H9 (cell line): ENCODE data around the gene MED9. TPM values are rescaled to one million over a fixed set of nuclear protein-coding genes. Genes with fewer than 3 reads are reported as not detected.

Source experiments
- DNase-seq: peaks from one replicate; pipeline ENCODE4 v3.0.0-alpha.2; 2017
- H2AFZ ChIP-seq: one replicate; pipeline ENCODE4 v1.6.1; 2013; ENCODE audit warnings: mild to moderate bottlenecking, low read length, control low read depth, moderate library complexity
- H2AK5ac ChIP-seq: 2 replicates; pipeline ENCODE4 v1.6.1; 2013; ENCODE audit warnings: low read length, control low read depth, mixed read lengths; ENCODE audit not compliant: insufficient read length
- H2BK120ac ChIP-seq: one replicate; pipeline ENCODE4 v1.6.1; 2013; ENCODE audit warnings: low read depth, mild to moderate bottlenecking, low read length, control low read depth, inconsistent platforms; ENCODE audit not compliant: poor library complexity, severe bottlenecking
- H2BK12ac ChIP-seq: 2 replicates; pipeline ENCODE4 v1.6.1; 2013; ENCODE audit warnings: low read length, control low read depth, mixed read lengths, low read depth; ENCODE audit not compliant: insufficient read length
- H2BK15ac ChIP-seq: 2 replicates; pipeline ENCODE4 v1.6.1; 2013; ENCODE audit warnings: low read depth, low read length, control low read depth
- H2BK20ac ChIP-seq: one replicate; pipeline ENCODE4 v1.6.1; 2013; ENCODE audit warnings: low read depth, mild to moderate bottlenecking, low read length, control low read depth, inconsistent platforms; ENCODE audit not compliant: poor library complexity, severe bottlenecking
- H2BK5ac ChIP-seq: 2 replicates; pipeline ENCODE4 v1.6.1; 2013; ENCODE audit warnings: low read length, control low read depth, mixed read lengths; ENCODE audit not compliant: insufficient read length
- H3K14ac ChIP-seq: 2 replicates; pipeline ENCODE4 v1.6.1; 2013; ENCODE audit warnings: low read length, control low read depth; ENCODE audit not compliant: insufficient read depth
- H3K18ac ChIP-seq: 2 replicates; pipeline ENCODE4 v1.6.1; 2013; ENCODE audit warnings: low read depth, mild to moderate bottlenecking, mixed read lengths, low read length, control low read depth; ENCODE audit not compliant: insufficient read length
- H3K23ac ChIP-seq: 2 replicates; pipeline ENCODE4 v1.6.1; 2013; ENCODE audit warnings: low read length, control low read depth, mixed read lengths, low read depth; ENCODE audit not compliant: insufficient read length
- H3K23me2 ChIP-seq: 2 replicates; pipeline ENCODE4 v1.6.1; 2013; ENCODE audit warnings: low read depth, mild to moderate bottlenecking, mixed read lengths, low read length, control low read depth; ENCODE audit not compliant: insufficient read length, poor library complexity, severe bottlenecking
- H3K27ac ChIP-seq: 2 replicates; pipeline ENCODE4 v1.5.1; 2013; ENCODE audit warnings: low read length, control low read depth, mixed read lengths, low read depth; ENCODE audit not compliant: insufficient read length
- H3K27me3 ChIP-seq: 2 replicates; pipeline ENCODE4 v1.6.1; 2013; ENCODE audit warnings: low read length, control low read depth, inconsistent platforms; ENCODE audit not compliant: insufficient read depth
- H3K4ac ChIP-seq: 2 replicates; pipeline ENCODE4 v1.6.1; 2013; ENCODE audit warnings: low read depth, mild to moderate bottlenecking, control low read depth, inconsistent platforms, low read length, moderate library complexity
- H3K4me1 ChIP-seq: 2 replicates; pipeline ENCODE4 v1.6.1; 2013; ENCODE audit warnings: low read length, control low read depth, inconsistent platforms; ENCODE audit not compliant: insufficient read depth
- H3K4me2 ChIP-seq: 2 replicates; pipeline ENCODE4 v1.6.1; 2013; ENCODE audit warnings: low read length, control low read depth, mixed read lengths; ENCODE audit not compliant: insufficient read length, insufficient read depth
- H3K56ac ChIP-seq: 2 replicates; pipeline ENCODE4 v1.6.1; 2013; ENCODE audit warnings: low read depth, mild to moderate bottlenecking, mixed read lengths, low read length, control low read depth; ENCODE audit not compliant: insufficient read length
- H3K79me1 ChIP-seq: 2 replicates; pipeline ENCODE4 v1.6.1; 2013; ENCODE audit warnings: low read depth, mild to moderate bottlenecking, moderate library complexity, low read length, control low read depth, inconsistent platforms; ENCODE audit not compliant: insufficient read depth, poor library complexity, severe bottlenecking
- H3K79me2 ChIP-seq: 2 replicates; pipeline ENCODE4 v1.6.1; 2013; ENCODE audit warnings: low read length, control low read depth, inconsistent platforms; ENCODE audit not compliant: insufficient read depth
- H3K9ac ChIP-seq: 2 replicates; pipeline ENCODE4 v1.6.1; 2013; ENCODE audit warnings: low read length, control low read depth, mixed read lengths; ENCODE audit not compliant: insufficient read length; ENCODE audit errors: extremely low read depth
- H3K9me3 ChIP-seq: one replicate; pipeline ENCODE4 v1.6.1; 2013; ENCODE audit warnings: low read depth, low read length, inconsistent platforms; ENCODE audit not compliant: control insufficient read depth
- H3T11ph ChIP-seq: one replicate; pipeline ENCODE4 v1.6.1; 2013; ENCODE audit warnings: mild to moderate bottlenecking, low read length, control low read depth, inconsistent platforms
- H4K20me1 ChIP-seq: one replicate; pipeline ENCODE4 v1.6.1; 2013; ENCODE audit not compliant: control insufficient read depth, insufficient read length, insufficient read depth
- H4K5ac ChIP-seq: 2 replicates; pipeline ENCODE4 v1.6.1; 2013; ENCODE audit warnings: low read depth, mild to moderate bottlenecking, mixed read lengths, low read length, control low read depth; ENCODE audit not compliant: insufficient read length
- H4K8ac ChIP-seq: replicated peaks from 2 replicates; pipeline ENCODE4 v1.6.1; 2013; ENCODE audit warnings: low read length, control low read depth, mixed read lengths, low read depth; ENCODE audit not compliant: insufficient read length
- H4K91ac ChIP-seq: 2 replicates; pipeline ENCODE4 v1.6.1; 2013; ENCODE audit warnings: low read depth, mild to moderate bottlenecking, moderate library complexity, mixed read lengths, low read length, control low read depth; ENCODE audit not compliant: insufficient read length
- H3K27ac Mint-ChIP-seq, 3 experiments: 2 replicates in 2 of 3; 3 replicates in 1 of 3; pipeline ENCODE4 v1.8.0; 2020 to 2021; ENCODE audit warnings: mixed read lengths in 3 of 3, mild to moderate bottlenecking in 1 of 3, moderate library complexity in 1 of 3
- H3K27me3 Mint-ChIP-seq: 2 replicates; pipeline ENCODE4 v1.8.0; 2021; ENCODE audit warnings: low read depth, mild to moderate bottlenecking, moderate library complexity, mixed read lengths
- H3K36me3 Mint-ChIP-seq, 3 experiments: 2 replicates in 2 of 3; 3 replicates in 1 of 3; pipeline ENCODE4 v1.8.0; 2020 to 2021; ENCODE audit warnings: low read depth in 3 of 3, mixed read lengths in 3 of 3; ENCODE audit not compliant: insufficient read depth in 1 of 3
- H3K4me1 Mint-ChIP-seq, 2 experiments: 2 replicates each; pipeline ENCODE4 v1.8.0; 2020; ENCODE audit warnings: mixed read lengths in 2 of 2
- H3K4me3 Mint-ChIP-seq, 2 experiments: 2 replicates in 1 of 2; 3 replicates in 1 of 2; pipeline ENCODE4 v1.8.0; 2020 to 2021; ENCODE audit warnings: mild to moderate bottlenecking in 2 of 2, mixed read lengths in 2 of 2, moderate library complexity in 1 of 2
- H3K9me3 Mint-ChIP-seq, 2 experiments: 2 replicates in 1 of 2; 3 replicates in 1 of 2; pipeline ENCODE4 v1.8.0; 2020; ENCODE audit warnings: mild to moderate bottlenecking in 2 of 2, mixed read lengths in 2 of 2, moderate library complexity in 1 of 2
- CTCF ChIP-seq: fragments of 200-600 bp; sonication (generic); conservative IDR thresholded peaks from 3 replicates; pipeline ENCODE4 v1.8.0; 2021; ENCODE audit warnings: antibody characterized with exemption, mild to moderate bottlenecking
- WGBS: extraction: QIAGEN DNeasy Blood & Tissue Kit; methylation state at CpG from one replicate; pipeline ENCODE4 v1.1.7; 2013; ENCODE audit warnings: missing lambda C conversion rate, low lambda C conversion rate, mixed read lengths; ENCODE audit not compliant: insufficient read length; ENCODE audit errors: extremely low coverage; 5-methylcytosine and 5-hydroxymethylcytosine counted together
- total RNA-seq: library from RNA; stranded (reverse); gene quantifications from 2 replicates; pipeline ENCODE4 v1.2.1, GENCODE V29; 2021

The MED9 gene
- total RNA-seq, 1 experiment from 2014 or later: 20.0 TPM

- H3K27me3 ChIP-seq: no peaks in the 10 kb centered on the region
- H2BK20ac ChIP-seq: no peak overlapping the region
- no peak overlapping the region for H2AK5ac ChIP-seq
- peaks cover 12 to 19% of the 10 kb centered on the region in 2 experiments; a peak in 3 of 4 replicates for H3K4me1 Mint-ChIP-seq
- WGBS: no CpG with 5 or more reads among the region's 16 CpGs
- H2BK5ac ChIP-seq: no peak overlapping the region
- H3K79me2 ChIP-seq: no peaks in the 10 kb centered on the region
- H4K8ac ChIP-seq: no peak overlapping the region
- DNase-seq: no peak
- H3K4ac ChIP-seq: no peak overlapping the region
- no peaks in the 10 kb centered on the region for H3K9me3 Mint-ChIP-seq
- no peak overlapping the region for H2BK12ac ChIP-seq
- peak overlapping the region; percentile 28 to 50 (median 30); a peak in 2 of 7 replicates for H3K27ac Mint-ChIP-seq
- H3K36me3 Mint-ChIP-seq: no peaks in the 10 kb centered on the region
- H2BK15ac ChIP-seq: 0 out of 2 replicates have a peak overlapping the region, but pooled peaks have one; percentile 0
- no peak for TF ChIP-seq CTCF
- no peak overlapping the region for H2BK120ac ChIP-seq
- H3K18ac ChIP-seq: no peak overlapping the region
- no peak overlapping the region for H3K9ac ChIP-seq
- no peaks in the 10 kb centered on the region for H4K20me1 ChIP-seq
- no peak overlapping the region for H3K27ac ChIP-seq
- no peak overlapping the region for H2AFZ ChIP-seq
- no peaks in the 10 kb centered on the region for H3K4me1 ChIP-seq
- H4K5ac ChIP-seq: no peak overlapping the region
- no peak overlapping the region for H4K91ac ChIP-seq
- H3K56ac ChIP-seq: no peak overlapping the region
- peaks cover 1% of the 10 kb centered on the region; the same call in 1 of the 2 replicates for H3K27me3 Mint-ChIP-seq
- no peaks in the 10 kb centered on the region for H3K23me2 ChIP-seq
- no peak overlapping the region for H3K23ac ChIP-seq
- no peak overlapping the region for H3K4me3 Mint-ChIP-seq
- no peak overlapping the region for H3K4me2 ChIP-seq
- no peaks in the 10 kb centered on the region for H3K79me1 ChIP-seq
- H3T11ph ChIP-seq: no peak overlapping the region
- H3K14ac ChIP-seq: no peak overlapping the region; the same call in 1 of the 2 replicates
- no peaks in the 10 kb centered on the region for H3K9me3 ChIP-seq
Measured at GRCh38 chr17:17507465-17508011, 30.7 kb downstream of the MED9 start.
